Measurements from ENCODE around the gene AP3S1.
"Not testable (repeated sequence)": the region's sequence is repeated elsewhere in the genome, so short reads cannot be mapped to it uniquely, and the experiment has no call there.

DNA sequence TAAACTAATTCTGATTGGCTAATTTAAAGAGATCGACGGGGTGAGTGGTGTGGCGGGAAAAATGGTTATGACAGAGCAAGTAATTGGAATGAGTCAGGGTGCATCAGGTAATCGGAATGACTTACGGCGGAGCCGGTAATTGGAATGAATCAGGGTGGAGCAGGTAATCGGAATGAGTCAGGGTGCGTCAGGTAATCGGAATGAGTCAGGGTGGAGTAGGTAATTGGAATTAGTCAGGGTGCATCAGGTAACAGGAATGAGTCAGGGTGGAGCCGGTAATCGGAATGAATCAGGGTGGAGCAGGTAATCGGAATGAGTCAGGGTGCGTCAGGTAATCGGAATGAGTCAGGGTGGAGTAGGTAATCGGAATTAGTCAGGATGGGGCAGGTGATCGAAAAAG lies 88.4 kb downstream of the AP3S1 start:
- TF ChIP-seq, protein P1, sequence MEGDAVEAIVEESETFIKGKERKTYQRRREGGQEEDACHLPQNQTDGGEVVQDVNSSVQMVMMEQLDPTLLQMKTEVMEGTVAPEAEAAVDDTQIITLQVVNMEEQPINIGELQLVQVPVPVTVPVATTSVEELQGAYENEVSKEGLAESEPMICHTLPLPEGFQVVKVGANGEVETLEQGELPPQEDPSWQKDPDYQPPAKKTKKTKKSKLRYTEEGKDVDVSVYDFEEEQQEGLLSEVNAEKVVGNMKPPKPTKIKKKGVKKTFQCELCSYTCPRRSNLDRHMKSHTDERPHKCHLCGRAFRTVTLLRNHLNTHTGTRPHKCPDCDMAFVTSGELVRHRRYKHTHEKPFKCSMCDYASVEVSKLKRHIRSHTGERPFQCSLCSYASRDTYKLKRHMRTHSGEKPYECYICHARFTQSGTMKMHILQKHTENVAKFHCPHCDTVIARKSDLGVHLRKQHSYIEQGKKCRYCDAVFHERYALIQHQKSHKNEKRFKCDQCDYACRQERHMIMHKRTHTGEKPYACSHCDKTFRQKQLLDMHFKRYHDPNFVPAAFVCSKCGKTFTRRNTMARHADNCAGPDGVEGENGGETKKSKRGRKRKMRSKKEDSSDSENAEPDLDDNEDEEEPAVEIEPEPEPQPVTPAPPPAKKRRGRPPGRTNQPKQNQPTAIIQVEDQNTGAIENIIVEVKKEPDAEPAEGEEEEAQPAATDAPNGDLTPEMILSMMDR (IDR thresholded peaks at IDR 0.05): not testable (repeated sequence)
- not testable (repeated sequence) for TF ChIP-seq POLR2A (IDR thresholded peaks at IDR 0.05)
